Activated CD8-positive, alpha-beta memory T cell treated with anti-CD3 and anti-CD28 coated beads for 48 hours (primary cell): Measurements from ENCODE around the gene TRIM56.
"Not testable (repeated sequence)": the region's sequence is repeated elsewhere in the genome, so short reads cannot be mapped to it uniquely, and the experiment has no call there.

Experiments used
- DNase-seq, 3 experiments: peaks; one replicate each; pipeline ENCODE4 v3.0.0-alpha.2; 2020; ENCODE audit warnings: low read depth in 2 of 3, low spot score in 2 of 3

The TRIM56 gene

DNA sequence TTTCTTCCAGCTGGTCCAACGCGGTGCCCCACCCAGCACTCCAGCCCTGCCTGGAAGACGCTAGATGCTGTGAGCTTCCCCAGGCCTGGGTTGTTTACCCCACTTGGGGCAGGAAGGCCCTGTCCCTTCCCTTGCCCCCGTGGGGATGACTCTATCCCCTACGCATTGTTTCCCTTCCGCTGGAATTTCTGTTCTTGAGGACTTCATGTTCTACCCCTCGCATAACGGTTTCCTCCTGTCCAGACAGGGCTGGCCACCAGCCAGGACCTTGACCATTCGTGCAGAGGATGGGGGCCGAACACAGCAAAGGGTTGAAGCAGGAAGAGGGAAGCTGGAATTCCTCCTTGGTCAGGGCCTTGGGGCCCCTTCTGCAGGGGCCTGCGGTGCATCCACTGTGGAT lies 27.0 kb downstream of the TRIM56 start:
- no peak for DNase-seq

DNA sequence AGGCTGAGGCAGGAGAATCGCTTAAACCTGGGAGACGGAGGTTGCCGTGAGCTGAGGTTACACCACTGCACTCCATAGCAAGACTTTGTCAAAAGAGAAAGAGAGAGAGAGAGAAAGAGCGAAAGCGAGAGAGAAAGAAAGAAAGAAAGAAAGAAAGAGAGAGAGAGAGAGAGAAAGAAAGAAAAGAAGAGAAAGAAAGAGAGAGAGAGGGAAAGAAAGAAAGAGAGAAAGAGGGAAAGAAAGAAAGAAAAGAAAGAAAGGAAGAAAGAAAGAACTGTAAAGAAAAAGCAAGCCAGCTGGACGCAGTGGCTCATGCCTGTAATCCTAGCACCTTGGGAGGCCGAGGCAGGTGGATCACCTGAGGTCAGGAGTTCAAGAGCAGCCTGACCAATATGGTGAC lies 27.9 kb downstream of the TRIM56 start:
- not testable (repeated sequence) for DNase-seq

DNA sequence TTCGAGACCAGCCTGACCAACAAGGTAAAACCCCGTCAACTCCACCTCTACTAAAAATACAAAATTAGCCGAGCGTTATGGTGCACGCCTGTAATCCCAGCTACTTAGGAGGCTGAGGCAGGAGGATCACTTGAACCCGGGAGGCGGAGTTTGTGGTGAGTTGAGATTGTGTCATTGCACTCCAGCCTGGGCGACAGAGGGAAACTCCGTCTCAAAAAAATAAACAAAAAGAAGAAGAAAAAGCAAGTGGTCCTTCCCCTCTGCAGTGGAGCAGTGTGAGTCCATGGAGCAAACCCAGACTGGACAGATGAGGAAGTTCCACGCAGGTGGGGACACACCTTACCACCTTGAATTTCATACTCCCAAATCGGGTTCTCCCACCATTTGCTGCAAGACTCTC lies 28.6 kb downstream of the TRIM56 start:
- no peak for DNase-seq

DNA sequence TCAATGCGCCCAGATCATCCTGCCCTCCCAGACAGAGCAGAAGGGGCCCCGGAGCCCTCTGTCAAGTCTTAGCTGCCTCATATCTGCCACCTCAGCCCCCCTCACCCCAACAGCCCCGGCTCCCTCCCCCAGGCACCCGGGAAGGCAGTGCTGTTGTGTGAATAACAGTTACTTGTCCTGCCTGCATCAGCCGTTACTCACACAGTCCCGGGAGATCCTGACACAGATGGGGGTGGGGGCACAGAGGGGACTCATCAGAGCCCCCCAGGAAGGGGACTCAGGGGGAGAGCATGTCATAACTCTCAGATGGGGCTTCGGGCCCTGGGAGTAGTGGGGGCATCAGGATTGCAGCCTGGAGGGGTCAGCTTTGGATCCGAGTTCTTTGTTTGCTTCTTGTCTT lies 29.2 kb downstream of the TRIM56 start:
- DNase-seq = no peak

DNA sequence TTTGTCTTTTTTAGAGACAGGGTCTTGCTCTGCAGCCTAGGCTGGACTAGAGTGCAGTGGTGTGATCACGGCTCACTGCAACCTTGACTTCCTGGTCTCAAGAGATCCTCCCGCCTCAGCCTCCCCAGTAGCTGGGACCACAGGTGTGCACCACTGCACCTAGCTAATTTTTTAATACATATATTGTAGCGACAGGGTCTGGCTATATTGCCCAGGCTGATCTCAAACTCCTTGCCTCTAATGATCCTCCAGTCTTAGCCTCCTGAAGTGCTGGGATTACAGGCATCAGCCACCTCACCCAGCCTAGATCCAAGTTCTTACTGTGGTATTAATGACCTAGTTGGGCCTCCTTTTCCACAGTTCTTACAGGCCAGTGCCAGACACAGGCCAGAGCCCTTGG lies 29.9 kb downstream of the TRIM56 start:
- DNase-seq = no peak

DNA sequence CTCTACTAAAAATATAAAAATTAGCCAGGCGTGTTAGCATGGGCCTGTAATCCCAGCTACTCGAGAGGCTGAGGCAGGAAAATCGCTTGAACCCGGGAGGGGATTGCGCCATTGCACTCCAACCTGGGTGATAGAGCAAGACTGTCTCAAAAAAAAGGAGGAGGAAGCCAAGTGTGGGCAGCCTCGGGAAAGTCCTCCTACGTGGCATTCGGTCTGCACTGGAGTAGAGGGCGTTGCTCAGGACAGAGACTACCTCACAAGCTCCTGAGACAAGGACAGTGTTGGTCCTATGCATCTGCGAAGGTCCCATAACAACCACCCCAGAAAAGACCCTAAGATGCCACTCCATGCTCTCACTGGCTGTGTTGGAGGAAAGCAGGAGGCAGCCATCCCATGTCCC lies 31.6 kb downstream of the TRIM56 start:
- DNase-seq = no peak

DNA sequence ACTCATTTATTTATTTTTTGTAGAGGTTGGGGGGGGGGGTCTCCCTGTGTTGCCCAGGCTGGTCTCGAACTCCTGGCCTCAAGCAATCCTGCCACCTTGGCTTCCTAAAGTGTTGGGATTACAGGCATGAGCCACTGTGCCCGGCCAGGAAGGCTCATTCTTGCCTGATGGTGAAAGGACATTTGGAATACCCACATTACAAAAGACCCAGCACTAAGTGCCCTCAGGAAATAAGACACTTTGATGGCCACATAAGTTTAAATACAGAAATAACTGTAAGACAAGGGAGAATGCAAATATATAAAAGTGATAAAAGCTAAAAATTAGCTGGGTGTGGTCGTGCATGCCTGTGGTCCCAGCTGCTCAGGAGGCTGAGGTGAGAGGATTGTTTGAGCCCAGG lies 33.6 kb downstream of the TRIM56 start:
- no peak for DNase-seq

DNA sequence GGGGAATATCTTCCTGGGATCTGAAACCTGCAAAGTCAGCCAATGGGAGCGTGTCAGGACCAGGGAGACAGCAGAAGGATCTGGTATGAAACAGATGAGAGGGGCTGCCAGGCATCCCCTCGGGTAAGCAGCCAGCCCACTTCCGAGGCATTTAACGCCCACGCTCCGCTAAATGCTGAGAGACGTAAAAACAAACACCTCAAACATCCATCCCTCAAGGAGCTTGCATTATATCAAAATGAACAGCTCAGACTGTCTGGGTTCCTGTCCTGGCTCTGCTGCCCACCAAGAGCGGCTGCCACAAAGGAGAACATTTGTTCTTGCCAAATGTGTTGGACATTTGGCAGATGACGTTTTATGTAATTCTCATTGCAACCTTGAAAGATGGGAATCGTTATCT lies 34.6 kb downstream of the TRIM56 start:
- DNase-seq = no peak

DNA sequence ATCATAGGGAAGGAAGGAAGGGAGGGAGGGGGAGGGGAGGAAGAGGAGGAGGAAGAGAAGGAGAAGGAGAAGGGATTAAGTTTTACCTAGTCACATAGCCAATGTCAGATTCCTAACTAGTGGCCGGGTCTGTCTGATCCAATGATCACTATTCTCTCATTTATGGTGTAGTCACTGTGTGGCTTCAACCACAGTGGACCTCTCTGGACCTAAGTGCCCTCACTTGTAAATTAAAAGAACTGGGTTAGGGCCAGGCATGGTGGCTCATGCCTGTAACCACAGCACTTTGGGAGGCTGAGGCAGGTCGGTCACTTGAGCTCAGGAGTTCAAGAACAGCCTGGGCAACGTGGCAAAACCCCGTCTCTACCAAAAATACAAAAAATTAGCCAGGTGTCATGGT lies 35.0 kb downstream of the TRIM56 start:
- DNase-seq = no peak

DNA sequence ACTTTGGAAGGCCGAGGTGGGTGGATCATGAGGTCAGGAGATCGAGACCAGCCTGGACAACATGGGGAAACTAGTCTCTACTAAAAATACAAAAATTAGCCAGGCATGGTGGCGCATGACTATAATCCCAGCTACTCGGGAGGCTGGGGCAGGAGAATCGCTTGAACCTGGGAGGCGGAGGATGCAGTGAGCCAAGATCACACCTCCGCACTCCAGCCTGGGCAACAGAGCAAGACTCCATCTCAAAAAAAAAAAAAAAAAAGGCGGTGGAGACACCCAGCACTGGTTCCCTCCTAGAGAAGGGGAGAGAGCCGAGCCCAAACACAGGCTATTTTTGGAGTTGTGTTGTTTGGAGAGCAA lies 36.3 kb downstream of the TRIM56 start:
- not testable (repeated sequence) for DNase-seq

DNA sequence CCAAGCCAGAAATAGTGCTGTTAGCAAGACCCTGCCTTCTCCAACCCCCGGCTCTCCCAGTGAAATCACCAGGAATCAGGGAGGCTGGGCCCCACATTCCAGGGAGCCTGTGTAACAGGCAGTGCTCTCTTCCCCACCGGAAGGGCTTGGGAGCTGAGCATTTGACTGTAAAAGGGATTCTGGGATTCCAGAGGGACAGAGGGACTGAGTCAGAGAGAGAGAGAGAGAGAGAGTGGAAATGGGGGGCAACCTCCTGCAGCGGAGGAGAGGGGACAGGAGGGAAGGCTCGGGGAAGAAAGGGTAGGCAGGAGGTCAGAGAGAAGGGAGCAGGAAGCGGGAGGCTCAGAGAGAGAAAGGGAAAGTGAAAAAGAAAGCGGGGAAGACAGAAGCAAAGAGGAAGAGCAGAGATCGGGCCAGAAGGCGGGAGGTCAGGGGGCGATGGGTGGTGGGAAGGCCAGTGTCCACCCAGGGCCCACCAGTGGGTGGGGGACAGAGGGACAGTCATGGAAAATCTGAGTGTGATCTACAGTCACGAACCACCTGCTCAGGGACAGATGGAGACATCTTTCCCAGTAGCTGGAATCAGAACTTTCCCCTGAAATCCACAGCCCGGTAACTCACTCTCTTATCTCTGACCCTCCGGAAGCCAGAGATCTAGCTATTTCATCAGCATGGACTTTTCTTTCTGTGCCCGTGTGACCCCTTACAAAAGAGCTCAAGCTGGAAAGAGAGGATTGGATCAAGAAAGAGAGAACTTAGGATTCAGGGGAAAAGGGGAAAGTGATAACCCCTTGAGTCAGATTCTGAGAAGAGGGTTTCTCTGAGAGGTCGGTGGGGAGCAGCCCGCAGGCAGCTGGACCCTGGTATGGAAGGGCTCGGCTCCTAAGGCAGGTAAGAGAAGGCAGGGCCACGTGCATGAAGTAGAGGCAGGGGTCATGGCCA lies 37.0 kb downstream of the TRIM56 start:
- DNase-seq = no peak

DNA sequence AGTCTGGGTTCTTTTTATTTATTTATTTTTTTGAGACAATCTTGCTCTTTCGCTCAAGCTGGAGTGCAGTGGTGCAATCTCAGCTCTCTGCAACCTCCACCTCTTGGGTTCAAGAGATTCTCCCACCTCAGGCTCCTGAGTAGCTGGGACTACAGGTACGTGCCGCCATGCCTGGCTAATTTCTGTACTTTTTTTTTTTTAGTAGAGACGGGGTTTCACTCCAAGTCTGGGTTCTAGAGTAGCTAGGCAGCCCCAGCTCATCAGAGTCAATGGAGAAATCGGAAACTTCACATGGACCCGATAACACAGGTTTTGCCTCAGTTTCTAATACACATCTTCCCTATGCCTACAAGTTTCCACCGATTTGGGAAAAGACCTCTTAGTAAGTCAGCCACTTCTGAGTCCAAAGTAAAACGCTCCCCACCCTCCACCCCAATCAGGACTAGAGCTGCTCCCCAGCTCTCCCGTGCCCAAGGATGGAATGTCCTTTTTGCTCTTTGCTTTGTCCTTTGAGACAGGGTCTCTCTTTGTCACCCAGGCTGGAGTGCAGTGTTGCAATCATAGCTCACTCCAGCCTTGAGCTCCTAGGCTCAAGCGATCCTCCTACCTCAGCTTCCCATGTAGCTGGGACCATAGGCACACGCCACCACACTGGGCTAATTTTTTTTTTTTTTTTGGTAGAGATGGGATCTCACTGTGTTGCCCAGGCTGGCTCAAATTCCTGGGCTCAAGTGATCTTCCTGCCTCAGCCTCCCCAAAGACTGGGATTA lies 37.8 kb downstream of the TRIM56 start:
- no peak for DNase-seq

DNA sequence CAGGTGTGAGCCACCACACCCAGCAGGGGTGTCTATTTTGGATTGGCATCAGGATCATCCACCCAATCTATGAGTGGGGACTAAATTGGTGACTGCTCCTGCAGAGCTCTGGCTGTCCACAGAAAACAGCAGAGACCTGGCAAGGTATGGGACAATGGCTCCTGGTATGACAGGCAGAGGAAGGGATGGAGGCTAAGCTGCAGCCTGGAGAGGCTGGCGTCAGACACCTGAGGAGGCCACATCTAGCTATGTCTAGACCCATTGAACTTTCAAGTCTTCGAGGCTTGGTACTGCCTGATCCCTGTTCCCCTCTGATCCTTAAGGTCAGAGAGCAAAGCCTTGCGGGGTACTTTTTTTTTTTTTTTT lies 38.4 kb downstream of the TRIM56 start:
- no peak for DNase-seq

DNA sequence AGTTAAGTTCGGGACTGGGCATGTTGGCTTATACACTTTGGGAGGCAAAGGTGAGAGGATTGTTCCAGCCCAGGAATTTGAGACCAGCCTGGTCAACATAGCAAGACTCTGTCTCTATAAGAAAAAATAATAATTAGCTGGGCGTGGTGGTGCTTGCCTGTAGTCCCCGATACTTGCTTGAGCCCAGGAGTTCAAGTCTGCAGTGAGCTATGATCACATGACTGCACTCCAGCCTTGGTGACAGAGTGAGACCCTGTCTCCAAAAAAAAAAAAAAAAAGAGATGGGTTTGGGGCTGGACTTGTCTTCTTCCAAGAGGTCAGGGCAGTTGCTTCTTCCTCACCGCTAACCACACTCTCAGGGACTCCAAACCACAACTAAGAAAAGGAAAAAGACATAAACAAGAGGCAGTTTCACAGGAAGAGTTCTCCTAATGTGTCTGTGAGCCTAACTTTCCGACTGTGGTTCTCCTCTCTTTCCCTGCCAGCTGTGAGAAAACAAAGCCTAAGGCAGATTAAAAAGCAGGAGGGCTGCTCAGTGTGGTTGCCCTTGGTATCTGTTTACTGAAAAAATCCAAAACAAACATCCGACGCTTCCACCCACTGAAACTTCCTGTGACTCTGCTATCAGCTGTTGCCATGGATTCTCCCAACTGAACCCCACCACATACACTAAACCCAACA lies 39.2 kb downstream of the TRIM56 start:
- no peak for DNase-seq

DNA sequence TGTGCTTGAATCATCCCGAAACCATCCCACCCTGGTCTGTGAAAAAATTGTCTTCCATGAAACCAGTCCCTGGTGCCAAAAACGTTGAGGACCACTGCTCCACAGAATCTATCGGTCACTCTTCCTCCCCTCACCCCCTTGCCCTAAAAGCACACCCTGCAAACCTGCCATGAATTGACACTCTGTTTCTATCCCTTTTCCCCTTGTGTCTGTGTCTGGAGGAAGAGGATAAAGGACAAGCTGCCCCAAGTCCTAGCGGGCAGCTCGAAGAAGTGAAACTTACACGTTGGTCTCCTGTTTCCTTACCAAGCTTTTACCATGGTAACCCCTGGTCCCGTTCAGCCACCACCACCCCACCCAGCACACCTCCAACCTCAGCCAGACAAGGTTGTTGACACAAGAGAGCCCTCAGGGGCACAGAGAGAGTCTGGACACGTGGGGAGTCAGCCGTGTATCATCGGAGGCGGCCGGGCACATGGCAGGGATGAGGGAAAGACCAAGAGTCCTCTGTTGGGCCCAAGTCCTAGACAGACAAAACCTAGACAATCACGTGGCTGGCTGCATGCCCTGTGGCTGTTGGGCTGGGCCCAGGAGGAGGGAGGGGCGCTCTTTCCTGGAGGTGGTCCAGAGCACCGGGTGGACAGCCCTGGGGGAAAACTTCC lies 40.8 kb downstream of the TRIM56 start:
- no peak for DNase-seq

DNA sequence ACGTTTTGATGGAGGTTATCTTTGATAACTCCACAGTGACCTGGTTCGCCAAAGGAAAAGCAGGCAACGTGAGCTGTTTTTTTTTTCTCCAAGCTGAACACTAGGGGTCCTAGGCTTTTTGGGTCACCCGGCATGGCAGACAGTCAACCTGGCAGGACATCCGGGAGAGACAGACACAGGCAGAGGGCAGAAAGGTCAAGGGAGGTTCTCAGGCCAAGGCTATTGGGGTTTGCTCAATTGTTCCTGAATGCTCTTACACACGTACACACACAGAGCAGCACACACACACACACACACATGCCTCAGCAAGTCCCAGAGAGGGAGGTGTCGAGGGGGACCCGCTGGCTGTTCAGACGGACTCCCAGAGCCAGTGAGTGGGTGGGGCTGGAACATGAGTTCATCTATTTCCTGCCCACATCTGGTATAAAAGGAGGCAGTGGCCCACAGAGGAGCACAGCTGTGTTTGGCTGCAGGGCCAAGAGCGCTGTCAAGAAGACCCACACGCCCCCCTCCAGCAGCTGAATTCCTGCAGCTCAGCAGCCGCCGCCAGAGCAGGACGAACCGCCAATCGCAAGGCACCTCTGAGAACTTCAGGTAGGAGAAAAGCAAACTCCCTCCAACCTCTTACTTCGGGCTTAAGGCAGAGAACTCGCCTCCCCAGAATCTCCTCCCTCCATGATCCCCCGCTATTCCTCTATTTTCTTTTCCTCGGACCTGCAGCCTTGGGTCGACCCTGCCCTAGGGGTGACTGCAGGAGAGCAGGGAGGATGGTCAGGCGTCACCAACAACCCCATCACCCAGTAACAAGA lies 41.6 kb downstream of the TRIM56 start, which contains the start of gene SERPINE1:
SERPINE1 (plus strand) TSS at position 454 of the 809 bp plus-strand sequence. CDS start 1,290 bp downstream, outside the sequence.
- DNase-seq = peak in 1 of 3 experiments; percentile 38

DNA sequence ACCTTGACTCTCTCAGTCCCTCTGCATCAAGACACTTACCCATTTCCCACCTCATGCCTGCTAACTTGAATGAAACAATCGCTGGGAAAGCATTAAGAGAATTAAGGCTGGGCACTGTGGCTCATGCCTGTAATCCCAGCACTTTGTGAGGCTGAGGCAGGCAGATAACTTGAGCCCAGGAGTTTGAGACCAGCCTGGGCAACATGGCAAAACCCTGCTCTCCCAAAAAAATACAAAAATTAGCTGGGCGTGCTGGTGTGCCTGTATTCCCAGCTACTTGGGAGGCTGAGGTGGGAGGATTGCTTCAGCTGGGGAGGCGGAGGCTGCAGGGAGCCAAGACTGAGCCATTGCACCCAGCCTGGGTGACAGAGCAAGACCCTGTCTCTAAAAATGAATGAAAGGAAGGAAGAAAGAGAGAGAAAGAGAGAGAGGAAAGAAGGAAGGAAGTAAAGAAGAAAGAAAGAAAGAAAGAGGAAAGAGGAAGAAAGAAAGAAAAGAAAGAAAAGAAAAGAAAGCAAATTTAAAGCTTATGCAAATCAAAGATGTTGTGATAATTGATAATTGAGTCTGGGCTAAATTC lies 42.3 kb downstream of the TRIM56 start:
- no peak for DNase-seq

DNA sequence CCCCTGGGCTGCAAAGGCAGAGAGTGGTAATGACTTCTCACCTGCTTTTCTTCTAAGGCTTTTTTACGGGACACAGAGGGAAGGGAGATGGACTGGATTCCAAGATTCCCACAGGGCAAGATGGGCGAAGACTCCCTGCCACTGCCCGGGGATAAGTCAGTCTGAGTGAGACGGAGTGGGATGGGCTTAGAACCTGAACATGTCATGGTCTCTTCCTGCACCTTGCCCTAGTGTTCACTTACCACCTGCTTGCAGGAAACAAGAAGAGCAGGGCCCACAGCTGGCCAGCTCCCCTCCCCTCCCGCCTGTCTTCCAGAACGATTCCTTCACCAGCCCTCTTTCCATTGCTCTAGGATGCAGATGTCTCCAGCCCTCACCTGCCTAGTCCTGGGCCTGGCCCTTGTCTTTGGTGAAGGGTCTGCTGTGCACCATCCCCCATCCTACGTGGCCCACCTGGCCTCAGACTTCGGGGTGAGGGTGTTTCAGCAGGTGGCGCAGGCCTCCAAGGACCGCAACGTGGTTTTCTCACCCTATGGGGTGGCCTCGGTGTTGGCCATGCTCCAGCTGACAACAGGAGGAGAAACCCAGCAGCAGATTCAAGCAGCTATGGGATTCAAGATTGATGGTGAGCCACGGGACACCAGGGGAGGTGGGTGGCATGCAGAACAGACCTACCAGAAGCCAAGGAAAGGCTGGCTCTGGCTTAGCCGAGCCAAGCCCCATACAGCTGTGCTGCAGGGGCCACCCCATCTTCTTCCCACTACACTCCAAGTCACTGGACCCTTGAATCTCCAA lies 43.0 kb downstream of the TRIM56 start:
- no peak for DNase-seq

DNA sequence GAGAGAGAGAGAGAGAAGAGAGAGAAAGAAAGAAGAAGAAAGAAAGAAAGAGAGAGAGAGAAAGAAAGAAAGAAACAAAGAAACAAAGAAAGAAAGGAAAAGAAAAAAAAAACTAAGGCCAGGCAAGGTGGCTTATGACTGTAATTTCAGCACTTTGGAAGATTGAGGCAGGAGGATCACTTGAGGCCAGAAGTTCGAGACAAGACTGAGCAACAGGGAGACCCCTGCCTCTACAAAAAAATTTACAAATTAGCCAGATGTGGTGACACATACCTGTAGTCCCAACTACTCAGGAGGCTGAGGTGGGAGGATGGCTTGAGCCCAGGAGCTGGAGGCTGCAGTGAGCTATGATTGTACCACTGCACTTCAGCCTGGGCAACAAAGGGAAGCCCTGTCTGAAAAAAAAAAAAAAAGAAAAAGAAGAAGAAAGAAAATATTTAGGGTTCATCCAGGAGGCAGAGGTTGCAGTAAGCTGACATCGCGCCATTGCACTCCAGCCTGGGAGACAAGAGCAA lies 44.4 kb downstream of the TRIM56 start:
- DNase-seq = no peak
